ENCODE results near the gene OLFM1.

Gene OLFM1

GRCh38 chr9:135075234-135076142 lies 12.0 kb upstream of the OLFM1 start:
- in situ Hi-C loops (cut with MboI; ENCODE audit: low sequenced_read_pairs): no loop called here

- in situ Hi-C loops (cut with MboI; ENCODE audit: low sequenced_read_pairs): no loop called here
Observed at GRCh38 chr9:135076143-135076875, 11.2 kb upstream of the OLFM1 start.

- in situ Hi-C loops (cut with MboI; ENCODE audit: low sequenced_read_pairs): no loop called here
Observed at GRCh38 chr9:135076876-135077430, 10.5 kb upstream of the OLFM1 start.

- in situ Hi-C loops (cut with MboI; ENCODE audit: low sequenced_read_pairs): no loop called here
Observed at GRCh38 chr9:135077497-135078200, 9.8 kb upstream of the OLFM1 start.

- in situ Hi-C loops (cut with MboI; ENCODE audit: low sequenced_read_pairs): no loop called here
Observed at GRCh38 chr9:135078361-135078821, 9.1 kb upstream of the OLFM1 start.

- in situ Hi-C loops (cut with MboI; ENCODE audit: low sequenced_read_pairs): no loop called here
Observed at GRCh38 chr9:135079018-135079417, 8.4 kb upstream of the OLFM1 start.

- in situ Hi-C loops (cut with MboI; ENCODE audit: low sequenced_read_pairs): no loop called here
Observed at GRCh38 chr9:135079676-135080075, 7.8 kb upstream of the OLFM1 start.

GRCh38 chr9:135080286-135081263 lies 6.9 kb upstream of the OLFM1 start:
- in situ Hi-C loops (cut with MboI; ENCODE audit: low sequenced_read_pairs): no loop called here

GRCh38 chr9:135081264-135081660 lies 6.2 kb upstream of the OLFM1 start:
- in situ Hi-C loops (cut with MboI; ENCODE audit: low sequenced_read_pairs): no loop called here

GRCh38 chr9:135081731-135082130 lies 5.7 kb upstream of the OLFM1 start:
- in situ Hi-C loops (cut with MboI; ENCODE audit: low sequenced_read_pairs): no loop called here

GRCh38 chr9:135082536-135082935 lies 4.9 kb upstream of the OLFM1 start:
- in situ Hi-C loops (cut with MboI; ENCODE audit: low sequenced_read_pairs): no loop called here

- in situ Hi-C loops (cut with MboI; ENCODE audit: low sequenced_read_pairs): no loop called here
Observed at GRCh38 chr9:135083241-135083810, 4.1 kb upstream of the OLFM1 start.

- in situ Hi-C loops (cut with MboI; ENCODE audit: low sequenced_read_pairs): no loop called here
Observed at GRCh38 chr9:135083831-135084230, 3.6 kb upstream of the OLFM1 start.

- in situ Hi-C loops (cut with MboI; ENCODE audit: low sequenced_read_pairs): no loop called here
Observed at GRCh38 chr9:135084262-135084661, 3.2 kb upstream of the OLFM1 start.

GRCh38 chr9:135084881-135085760 lies 2.3 kb upstream of the OLFM1 start:
- in situ Hi-C loops (cut with MboI; ENCODE audit: low sequenced_read_pairs): no loop called here

GRCh38 chr9:135085830-135086546 lies 1.5 kb upstream of the OLFM1 start:
- in situ Hi-C loops (cut with MboI; ENCODE audit: low sequenced_read_pairs): no loop called here

- in situ Hi-C loops (cut with MboI; ENCODE audit: low sequenced_read_pairs): no loop called here
Observed at GRCh38 chr9:135086597-135087488, 625 bp upstream of the OLFM1 start.
